Ovary (tissue), 9 donors: ENCODE data around the gene ARFGAP3. TPM values are rescaled to one million over a fixed set of nuclear protein-coding genes. Genes with fewer than 3 reads are reported as not detected.

ENCODE experiments used
- DNase-seq, 5 donors: peaks; one replicate each; pipeline ENCODE4 v3.0.0-alpha.2; 2019 to 2020
- H3K27ac ChIP-seq, 2 donors: fragments of 200-600 bp; one replicate each; pipeline versions ENCODE4 v1.5.1 to v1.8.0; 2019 to 2022
- H3K27me3 ChIP-seq: fragments of 200-600 bp; one replicate; pipeline ENCODE4 v1.8.0; 2022
- H3K36me3 ChIP-seq: fragments of 200-600 bp; sonication (generic); one replicate; pipeline ENCODE4 v1.5.1; 2019
- H3K4me1 ChIP-seq: one replicate; pipeline ENCODE4 v1.8.1; 2013; ENCODE audit warnings: mild to moderate bottlenecking, moderate library complexity; ENCODE audit not compliant: insufficient read depth
- H3K4me3 ChIP-seq: fragments of 200-600 bp; sonication (generic); one replicate; pipeline ENCODE4 v1.5.1; 2017
- H3K9me3 ChIP-seq, 2 donors: fragments of 200-600 bp in 1 of 2; sonication (generic) in 1 of 2; one replicate each; pipeline versions ENCODE4 v1.5.1 to v1.8.1; 2013 to 2019; ENCODE audit warnings: mild to moderate bottlenecking in 1 of 2, moderate library complexity in 1 of 2
- EP300 ChIP-seq: sonication (generic); formaldehyde crosslinking; IDR thresholded peaks from one replicate; pipeline ENCODE4 v1.6.1; 2017; ENCODE audit warnings: antibody characterized with exemption
- POLR2A ChIP-seq: fragments of 450-650 bp; IDR thresholded peaks from one replicate; pipeline ENCODE4 v1.6.1; 2017; ENCODE audit warnings: antibody characterized with exemption, mild to moderate bottlenecking, moderate library complexity
- WGBS, 3 donors: extraction: QIAGEN DNeasy Blood & Tissue Kit in 1 of 3; methylation state at CpG; one replicate each; pipeline versions ENCODE4 v1.1.5 to v1.1.7; 2013 to 2017; 5-methylcytosine and 5-hydroxymethylcytosine counted together
- intact Hi-C, 4 donors: fragments of 100-400 bp; cut with DNase I; formaldehyde crosslinking; loops; one replicate each; pipeline versions ENCODE4 v1.11.0 to v1.15.1; 2022 to 2023
- polyA plus RNA-seq, 2 donors: library from polyadenylated mRNA; stranded (reverse); fragments of 200-250 nt in 1 of 2; fragments of 350-450 nt in 1 of 2; fragmentation: Illumina TruSeq in 1 of 2; extraction: RNeasy Lipid Tissue Mini Kit (QIAGEN cat#74804) in 1 of 2; gene quantifications; one replicate each; pipeline ENCODE4 v1.2.3, GENCODE V29; 2013 to 2014
- total RNA-seq, 7 donors: library from RNA; depleted of rRNA in 2 of 7; stranded (reverse); fragments of >200 nt in 2 of 7; fragmentation: NEBNext Ultra II Directional in 3 of 7; extraction: Animal tissue kit (Norgen Biotek cat#: 25700) in 3 of 7; gene quantifications; one replicate each; pipeline versions ENCODE4 v1.1.0 to v1.2.4, GENCODE V29; 2016 to 2023
- TF ChIP-seq, protein P1 (sequence below), 3 donors: fragments of 450-650 bp in 2 of 3; fragments of 200-600 bp in 1 of 3; IDR thresholded peaks; one replicate each; pipeline versions ENCODE4 v1.5.1 to v1.8.0; 2016 to 2022; ENCODE audit warnings: antibody characterized with exemption in 3 of 3, mild to moderate bottlenecking in 1 of 3
- donor health status: DM: no; HTN: no; CAD: no; lungs with moderate emphysema.
- donor health status: DM: no; HTN: no; CAD: no.
- donor health status: Bipolar disorder and iron deficiency.
- donor health status: DM: yes; HTN: yes; CAD: no.
- donor health status: DM: no; HTN: no; CAD: no.
- donor health status: DM: yes; HTN: yes; CAD: no.

ARFGAP3 gene
- total and polyA plus RNA-seq, 9 donors, result 21.6 to 47.8 (median 39.2) TPM

DNA sequence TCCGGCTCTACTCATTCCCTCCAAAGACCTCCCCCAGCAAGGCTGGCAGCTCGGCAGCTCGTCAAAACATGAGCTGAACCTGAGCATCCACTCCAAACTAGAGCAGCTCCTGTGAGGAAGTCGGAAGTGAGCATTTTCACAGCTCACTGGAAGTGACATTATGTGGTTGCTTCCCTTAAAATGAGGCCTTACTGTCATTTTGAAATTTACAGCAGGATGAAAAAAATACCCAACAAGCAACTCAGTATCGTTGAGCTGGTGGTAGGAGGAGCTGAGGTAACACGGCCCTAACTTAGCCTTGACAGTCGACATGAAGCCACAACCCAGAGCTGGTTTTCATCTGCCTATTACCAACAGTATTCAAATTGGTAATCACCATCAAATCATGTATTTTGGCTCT is 38.0 kb upstream of the ARFGAP3 start:
- Histone ChIP-seq H3K4me3 (no peak overlapping the region), H3K27me3 (no peaks in the 10 kb centered on the region), H3K4me1 (no peaks in the 10 kb centered on the region), H3K36me3 (no peaks in the 10 kb centered on the region), H3K9me3 (no peaks in the 10 kb centered on the region), H3K27ac (no peak overlapping the region)
- 51 to 63% (median 53%) methylated on average over 7 of the region's 7 CpGs for WGBS, 3 donors
- no peak for DNase-seq
- intact Hi-C loops, result no loop called here
- TF ChIP-seq, protein P1, sequence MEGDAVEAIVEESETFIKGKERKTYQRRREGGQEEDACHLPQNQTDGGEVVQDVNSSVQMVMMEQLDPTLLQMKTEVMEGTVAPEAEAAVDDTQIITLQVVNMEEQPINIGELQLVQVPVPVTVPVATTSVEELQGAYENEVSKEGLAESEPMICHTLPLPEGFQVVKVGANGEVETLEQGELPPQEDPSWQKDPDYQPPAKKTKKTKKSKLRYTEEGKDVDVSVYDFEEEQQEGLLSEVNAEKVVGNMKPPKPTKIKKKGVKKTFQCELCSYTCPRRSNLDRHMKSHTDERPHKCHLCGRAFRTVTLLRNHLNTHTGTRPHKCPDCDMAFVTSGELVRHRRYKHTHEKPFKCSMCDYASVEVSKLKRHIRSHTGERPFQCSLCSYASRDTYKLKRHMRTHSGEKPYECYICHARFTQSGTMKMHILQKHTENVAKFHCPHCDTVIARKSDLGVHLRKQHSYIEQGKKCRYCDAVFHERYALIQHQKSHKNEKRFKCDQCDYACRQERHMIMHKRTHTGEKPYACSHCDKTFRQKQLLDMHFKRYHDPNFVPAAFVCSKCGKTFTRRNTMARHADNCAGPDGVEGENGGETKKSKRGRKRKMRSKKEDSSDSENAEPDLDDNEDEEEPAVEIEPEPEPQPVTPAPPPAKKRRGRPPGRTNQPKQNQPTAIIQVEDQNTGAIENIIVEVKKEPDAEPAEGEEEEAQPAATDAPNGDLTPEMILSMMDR (IDR thresholded peaks at IDR 0.05), result no peak
- no peak for TF ChIP-seq EP300
- no peak for TF ChIP-seq POLR2A

GRCh38 chr22:42893371-42894150 is 36.5 kb upstream of the ARFGAP3 start:
- H3K27ac ChIP-seq, result no peak overlapping the region
- H3K36me3 ChIP-seq, result no peaks in the 10 kb centered on the region
- H3K4me3 ChIP-seq, result no peak overlapping the region
- TF ChIP-seq EP300, result no peak
- TF ChIP-seq, protein P1 (IDR thresholded peaks at IDR 0.05), result no peak
- no peak for TF ChIP-seq POLR2A
- no peaks in the 10 kb centered on the region for H3K4me1 ChIP-seq
- H3K9me3 ChIP-seq, result no peaks in the 10 kb centered on the region
- intact Hi-C loops, result no loop called here
- 88 to 92% (median 90%) methylated on average over 25 of the region's 25 CpGs for WGBS, 3 donors
- DNase-seq, result no peak
- no peaks in the 10 kb centered on the region for H3K27me3 ChIP-seq

DNA sequence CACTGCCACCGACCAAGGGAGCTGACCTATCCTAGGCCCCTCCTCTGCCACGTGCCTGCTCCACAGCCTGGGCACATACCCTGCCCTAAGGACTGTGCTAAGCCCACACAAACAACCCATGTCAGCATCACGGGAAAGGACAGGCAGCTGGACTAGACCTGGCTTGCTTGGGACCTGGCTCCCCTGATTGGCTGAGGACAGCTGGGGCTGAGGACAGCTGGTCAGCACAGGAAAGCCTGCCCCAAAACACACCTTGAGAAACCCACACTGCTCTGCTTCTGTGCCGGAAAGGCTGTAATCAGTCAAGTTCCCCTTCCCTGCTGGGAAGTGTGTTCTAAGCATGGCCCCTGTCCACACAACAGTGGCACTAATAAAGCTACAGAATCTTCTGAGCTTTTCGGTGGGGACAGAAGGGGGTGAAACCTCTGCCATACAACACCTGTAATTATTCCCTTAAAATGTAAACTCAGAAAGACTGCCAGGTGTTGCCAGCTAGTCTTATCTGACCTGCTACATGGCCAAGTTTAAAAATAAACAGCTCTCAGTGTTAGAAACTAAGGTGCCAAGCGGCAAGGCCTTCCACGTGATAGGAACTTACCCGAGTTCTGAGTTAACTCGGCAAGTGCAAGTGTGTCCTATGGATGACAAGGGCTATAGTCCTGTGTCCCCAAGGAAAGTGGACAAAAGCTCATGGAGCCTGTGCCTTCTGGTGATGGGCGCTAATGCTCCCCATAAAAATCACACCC is 35.7 kb upstream of the ARFGAP3 start:
- H3K27ac ChIP-seq, result no peak overlapping the region
- DNase-seq, result no peak
- intact Hi-C loops, result no loop called here
- 82 to 90% (median 85%) methylated on average over 10 of the region's 10 CpGs for WGBS, 3 donors
- TF ChIP-seq EP300, result no peak
- TF ChIP-seq, protein P1 (IDR thresholded peaks at IDR 0.05), result no peak
- TF ChIP-seq POLR2A, result no peak
- H3K4me1 ChIP-seq, result no peaks in the 10 kb centered on the region
- H3K27me3 ChIP-seq, result no peaks in the 10 kb centered on the region
- no peak overlapping the region for H3K4me3 ChIP-seq
- H3K36me3 ChIP-seq, result no peaks in the 10 kb centered on the region
- H3K9me3 ChIP-seq, result no peaks in the 10 kb centered on the region

- H3K27ac ChIP-seq, result no peak overlapping the region
- H3K4me1 ChIP-seq, result no peaks in the 10 kb centered on the region
- intact Hi-C loops, result no loop called here
- no peaks in the 10 kb centered on the region for H3K9me3 ChIP-seq
- 88 to 94% (median 90%) methylated on average over 9 of the region's 9 CpGs for WGBS, 3 donors
- TF ChIP-seq, protein P1 (IDR thresholded peaks at IDR 0.05), result no peak
- TF ChIP-seq POLR2A, result no peak
- TF ChIP-seq EP300, result no peak
- no peaks in the 10 kb centered on the region for H3K27me3 ChIP-seq
- DNase-seq, result no peak
- no peaks in the 10 kb centered on the region for H3K36me3 ChIP-seq
- no peak overlapping the region for H3K4me3 ChIP-seq
Measured at GRCh38 chr22:42892156-42892555, 35.1 kb upstream of the ARFGAP3 start.
